Superior temporal gyrus (tissue), 1 donor: Measurements from ENCODE around the gene MAF.

ENCODE experiments used
- DNase-seq: peaks from one replicate; pipeline ENCODE4 v3.0.0-alpha.2; 2016; ENCODE audit errors: extremely low spot score

The MAF gene

DNA sequence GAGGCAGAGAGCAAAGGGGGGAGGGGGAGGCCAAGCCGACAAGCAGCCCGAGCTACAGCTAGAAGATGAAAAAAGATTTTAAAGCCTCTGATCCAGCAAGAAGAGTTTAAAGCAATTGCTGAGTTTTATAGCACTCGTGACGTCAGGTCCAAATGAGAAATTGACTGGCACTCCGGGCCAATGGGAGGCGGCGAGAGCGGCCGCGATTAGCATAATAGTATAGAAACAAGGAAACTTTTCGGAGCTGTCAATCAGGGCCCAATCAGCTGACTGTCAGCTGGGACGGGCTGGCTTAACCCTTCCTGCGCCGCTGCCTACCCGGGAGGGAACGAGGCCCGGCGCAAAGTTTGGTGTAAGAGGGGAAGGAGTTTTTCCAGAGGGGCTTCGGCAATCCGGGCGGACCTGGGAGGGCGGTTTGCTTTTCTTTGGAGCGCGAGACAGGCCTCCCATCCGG, at the start of gene MAF:
TSS of gene MAF (minus strand) at position 100 of the 454 bp plus-strand sequence. CDS start 835 bp downstream, outside the sequence.
- peak; percentile 90 for DNase-seq

DNA sequence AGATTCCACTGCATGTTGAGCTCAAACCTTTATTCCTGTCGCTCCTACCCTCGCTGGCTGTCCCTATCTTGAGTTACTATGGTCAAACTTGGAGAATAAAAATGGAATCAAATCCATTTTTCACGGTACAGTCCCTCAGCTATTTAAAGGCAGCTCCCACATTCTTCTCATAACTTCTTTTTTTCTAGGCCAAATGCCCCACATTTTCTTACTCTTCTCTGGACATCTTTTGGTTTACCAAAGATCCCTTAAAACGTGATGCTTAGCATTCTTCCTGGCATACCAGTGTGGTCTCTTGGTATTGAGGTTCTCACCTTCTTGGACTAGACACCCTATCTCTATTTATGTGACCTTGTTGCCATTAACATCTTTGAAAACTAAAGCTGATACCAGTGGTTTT, 48.3 kb upstream of the MAF start:
- no peak for DNase-seq

DNA sequence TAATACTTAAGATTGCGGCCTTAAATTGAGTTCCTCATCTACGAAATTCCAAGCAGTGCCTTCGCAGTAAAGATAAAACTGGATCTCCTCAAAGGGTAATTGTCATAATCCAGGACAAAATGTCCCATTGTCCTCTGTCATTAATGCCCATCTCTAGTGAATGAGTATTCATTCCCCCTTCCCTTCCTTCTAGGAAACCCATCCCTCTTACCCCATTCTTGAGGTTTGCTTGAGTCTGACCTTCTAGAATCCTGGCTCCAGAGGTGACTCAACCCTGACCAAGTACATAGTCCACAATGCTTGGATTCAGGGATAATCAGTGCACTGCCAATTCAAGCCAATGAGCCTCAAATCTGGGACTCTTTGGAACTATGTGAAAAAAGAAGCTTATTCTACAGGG, 47.0 kb upstream of the MAF start:
- no peak for DNase-seq

DNA sequence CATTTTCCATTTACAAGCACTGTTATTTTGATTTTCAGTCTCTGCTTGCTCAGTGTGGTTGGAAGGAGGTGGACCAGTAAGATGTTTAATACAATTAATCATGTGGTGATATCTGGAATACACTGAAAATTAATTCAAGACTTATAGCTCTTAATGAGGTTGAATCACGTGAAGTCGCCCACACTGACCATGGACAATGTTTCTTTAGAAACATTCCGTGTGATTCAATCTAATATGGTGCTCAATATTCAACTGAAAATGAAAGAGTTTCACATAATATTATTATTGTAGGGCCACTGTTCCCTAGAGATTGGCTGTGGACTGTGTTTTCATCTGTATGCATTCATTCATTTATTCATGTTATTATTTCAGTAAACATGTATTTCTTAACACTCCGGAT, 45.2 kb upstream of the MAF start:
- no peak for DNase-seq

DNA sequence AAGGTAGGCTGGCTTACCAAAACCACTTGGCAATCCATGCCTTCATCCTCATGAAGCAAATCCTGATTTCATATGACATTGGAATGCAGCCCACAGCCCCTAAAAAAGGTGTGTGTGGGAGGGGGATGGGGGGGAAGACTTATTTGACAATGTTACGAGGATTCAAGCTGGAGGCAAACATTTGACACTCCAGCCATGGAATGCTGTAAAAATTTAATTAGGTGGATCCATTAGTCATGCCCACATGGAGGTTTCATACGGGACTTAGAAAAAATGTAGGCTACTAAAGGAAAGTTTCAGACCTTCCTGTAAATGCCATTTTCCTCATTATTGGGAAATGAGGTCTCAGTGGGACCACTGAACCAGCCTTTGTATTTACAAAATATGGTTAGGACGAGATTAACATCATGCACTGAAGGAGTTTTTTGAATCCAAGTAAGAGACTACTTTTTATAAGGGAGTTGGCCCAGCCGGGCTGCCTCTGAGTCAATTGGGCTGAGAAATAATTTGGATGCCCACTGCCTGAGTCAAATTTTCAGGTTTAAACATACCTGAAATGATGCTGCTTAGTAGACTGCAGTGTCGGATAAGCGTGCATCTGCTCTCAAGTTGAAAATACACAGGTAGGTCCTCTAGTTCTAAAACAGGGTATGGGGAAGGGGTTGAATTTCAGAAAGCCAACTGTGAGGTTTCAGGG, 44.6 kb upstream of the MAF start:
- no peak for DNase-seq

DNA sequence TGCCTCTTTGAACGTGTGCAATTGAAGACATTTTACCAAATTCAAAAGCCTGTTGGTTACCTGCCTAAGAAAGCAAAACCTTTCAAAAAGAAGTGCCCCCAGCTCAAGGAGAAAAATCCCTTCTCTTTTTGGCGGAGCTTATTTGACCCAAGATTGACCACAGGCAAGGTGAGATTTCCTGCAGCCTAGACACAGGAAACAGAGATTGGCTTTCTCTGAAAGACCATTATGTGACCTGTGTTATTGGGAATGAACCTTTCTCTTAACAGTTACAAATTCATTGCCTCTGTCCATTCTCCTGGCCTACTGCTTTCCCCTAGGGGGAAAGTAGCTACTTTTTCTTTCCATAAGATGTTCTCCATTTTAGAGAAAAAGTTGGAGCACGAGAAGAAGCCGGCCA, 42.1 kb upstream of the MAF start:
- DNase-seq = no peak

DNA sequence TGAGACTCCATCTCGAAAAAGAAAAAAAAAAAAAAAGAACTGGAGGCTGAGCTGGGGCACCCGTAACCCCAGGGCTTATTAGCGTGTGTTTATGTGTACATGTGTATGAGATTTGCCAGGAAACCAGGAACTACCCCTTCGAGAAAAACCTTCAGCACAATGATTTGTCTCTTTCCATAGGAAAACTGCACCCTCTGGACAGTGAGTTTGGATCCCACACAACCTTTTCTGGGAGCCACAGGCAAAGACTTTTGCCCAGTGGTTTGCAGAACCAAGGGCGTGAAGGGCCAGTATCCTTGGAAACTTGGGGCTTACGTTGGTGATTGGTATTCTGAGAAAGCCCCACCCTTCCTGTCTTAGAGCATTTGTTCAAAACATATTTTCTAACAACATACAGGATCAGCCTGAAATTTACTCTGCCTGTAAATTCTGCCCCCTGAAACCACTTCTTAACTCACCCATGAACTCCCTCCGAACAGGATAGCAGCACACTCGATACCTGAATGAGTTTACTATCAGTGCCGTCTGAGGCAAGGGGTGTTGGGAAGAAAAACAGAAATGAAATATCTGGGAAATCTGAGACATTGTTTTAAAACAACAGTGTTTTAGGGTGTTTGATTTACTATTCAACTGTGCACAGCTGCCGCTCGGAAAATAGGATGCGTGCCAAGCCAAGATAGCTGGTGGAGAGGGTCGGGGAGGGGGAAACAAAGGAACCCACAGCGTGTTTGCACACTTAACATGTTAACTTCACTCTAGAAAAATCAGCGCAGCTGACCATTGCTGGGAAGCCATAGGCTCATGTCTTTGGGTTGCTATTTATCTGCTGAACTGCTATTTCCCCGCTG, 40.2 kb upstream of the MAF start:
- DNase-seq = no peak

DNA sequence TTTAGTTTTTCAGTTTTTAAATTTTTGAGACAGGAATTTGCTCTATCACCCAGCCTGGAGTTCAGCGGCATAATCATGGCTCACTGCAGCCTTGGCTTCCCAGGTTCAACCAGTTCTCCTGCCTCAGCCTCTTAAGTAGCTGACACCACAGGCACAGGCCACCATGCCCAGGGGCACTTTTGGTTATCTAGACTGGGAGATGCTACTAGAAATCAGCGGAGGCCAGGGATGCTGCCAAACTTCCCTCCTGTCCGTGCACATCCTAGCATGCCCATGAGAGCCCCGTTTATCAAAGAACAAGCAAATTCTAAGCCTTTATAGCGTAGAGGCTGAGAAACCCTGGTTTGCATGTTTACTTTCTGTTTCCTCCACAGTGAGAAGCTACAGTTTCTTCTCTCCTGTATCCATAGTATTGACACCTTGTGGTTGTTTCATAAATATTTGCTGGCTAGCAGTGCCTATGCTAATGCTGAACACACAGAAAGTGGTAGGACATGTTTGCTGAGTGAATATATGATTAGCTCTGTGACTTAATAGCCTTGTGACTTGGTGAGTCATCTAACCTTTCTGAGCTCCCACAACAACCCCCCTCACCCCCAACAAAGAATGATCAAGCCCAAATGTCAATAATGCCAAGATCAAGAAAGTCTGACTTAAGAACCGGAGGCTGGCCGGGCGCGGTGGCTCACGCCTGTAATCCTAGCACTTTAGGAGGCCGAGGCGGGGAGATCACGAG, 39.2 kb upstream of the MAF start:
- no peak for DNase-seq

DNA sequence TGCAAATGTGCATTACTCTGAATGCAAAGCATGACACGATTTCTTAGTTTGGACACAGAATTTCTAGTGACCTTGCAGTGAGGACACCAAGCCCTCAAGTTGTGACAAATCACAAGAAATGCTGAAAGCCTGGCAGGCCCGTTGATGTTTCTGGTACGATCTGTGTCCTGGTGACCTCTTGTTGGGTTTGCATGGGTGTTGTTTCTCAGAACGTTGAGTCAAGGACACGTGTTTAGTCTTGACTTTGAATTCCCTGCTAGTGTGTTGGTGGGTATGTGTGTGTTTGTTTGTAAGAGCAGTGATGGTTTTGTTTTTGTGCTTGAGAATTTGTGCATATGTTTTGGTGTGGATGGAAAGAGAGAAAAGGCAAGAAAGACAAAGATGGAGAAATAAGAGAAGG, 37.8 kb upstream of the MAF start:
- no peak for DNase-seq

DNA sequence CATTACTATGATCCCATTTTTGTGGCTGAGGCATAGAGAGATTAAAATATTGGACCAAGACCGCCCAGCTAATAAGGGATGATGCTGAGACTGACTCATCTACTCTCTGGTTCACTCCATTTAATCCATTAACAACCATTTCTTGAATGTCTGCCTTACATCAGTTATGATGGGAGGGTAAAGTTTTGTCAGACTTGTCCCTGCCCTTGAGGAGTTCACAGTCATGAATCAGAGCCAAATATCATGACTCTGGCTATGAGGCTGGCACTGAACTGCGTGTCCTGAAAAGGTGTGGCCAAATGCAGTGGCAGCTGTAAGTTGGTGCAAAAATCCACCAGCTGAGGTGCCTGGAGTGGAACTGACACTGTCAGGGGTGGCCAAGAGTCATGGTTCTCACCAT, 35.0 kb upstream of the MAF start:
- DNase-seq = no peak

DNA sequence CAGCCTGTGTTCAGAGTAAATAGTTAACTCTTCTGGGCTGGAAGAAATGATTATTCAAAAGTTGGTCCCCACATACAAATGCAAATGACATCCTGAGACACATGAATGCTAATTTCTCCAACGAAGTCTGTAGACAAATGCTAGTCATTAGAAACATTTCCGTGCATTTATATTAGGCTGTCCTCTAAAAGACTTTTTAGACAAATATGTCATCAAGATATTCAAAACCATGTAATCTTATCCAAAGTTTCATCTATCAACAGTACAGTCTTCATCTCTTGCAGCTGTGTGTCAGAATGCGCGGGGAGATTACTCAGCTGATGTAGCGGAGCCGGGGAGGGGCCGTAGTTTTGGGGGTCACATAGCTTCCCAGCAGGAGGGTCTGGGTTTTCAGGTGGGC, 33.8 kb upstream of the MAF start:
- DNase-seq = no peak

DNA sequence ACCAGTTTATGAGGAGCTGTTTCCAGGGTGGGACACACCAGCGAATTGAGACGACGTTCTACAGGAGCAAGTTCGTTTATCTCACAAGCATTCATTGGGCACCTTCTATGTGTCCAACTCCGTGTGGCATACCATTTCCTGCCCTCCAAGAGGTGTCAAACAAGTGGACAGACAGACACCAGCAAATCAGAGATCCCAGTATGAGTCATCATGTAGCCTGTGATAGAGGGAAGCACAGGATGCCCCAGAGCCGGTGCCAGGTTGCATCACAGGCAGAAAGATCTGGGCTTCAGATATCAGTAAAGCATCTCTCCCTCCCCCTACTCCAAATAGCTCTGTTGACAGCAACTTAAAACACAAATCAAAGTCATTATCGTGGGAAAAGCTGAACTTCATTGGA, 31.8 kb upstream of the MAF start:
- DNase-seq = no peak

DNA sequence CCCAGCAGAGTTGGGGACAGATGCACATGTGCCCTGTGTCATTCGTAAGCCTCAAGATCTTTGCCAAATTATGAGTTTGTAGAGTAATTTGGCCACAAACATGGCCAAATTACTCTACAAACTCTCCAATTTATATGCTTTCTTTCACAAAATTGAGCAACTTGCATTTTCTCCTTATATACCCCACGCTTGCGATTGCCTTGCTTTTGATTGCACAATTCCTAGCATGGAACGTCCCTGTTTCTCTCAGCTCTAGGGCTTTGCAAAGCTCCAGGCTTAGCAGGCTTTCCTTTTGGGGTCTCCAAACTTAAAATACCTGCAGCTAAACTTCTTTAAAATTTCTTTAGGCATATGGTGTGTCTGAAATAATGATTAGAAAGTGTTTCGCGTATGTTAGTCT, 28.5 kb upstream of the MAF start:
- no peak for DNase-seq

DNA sequence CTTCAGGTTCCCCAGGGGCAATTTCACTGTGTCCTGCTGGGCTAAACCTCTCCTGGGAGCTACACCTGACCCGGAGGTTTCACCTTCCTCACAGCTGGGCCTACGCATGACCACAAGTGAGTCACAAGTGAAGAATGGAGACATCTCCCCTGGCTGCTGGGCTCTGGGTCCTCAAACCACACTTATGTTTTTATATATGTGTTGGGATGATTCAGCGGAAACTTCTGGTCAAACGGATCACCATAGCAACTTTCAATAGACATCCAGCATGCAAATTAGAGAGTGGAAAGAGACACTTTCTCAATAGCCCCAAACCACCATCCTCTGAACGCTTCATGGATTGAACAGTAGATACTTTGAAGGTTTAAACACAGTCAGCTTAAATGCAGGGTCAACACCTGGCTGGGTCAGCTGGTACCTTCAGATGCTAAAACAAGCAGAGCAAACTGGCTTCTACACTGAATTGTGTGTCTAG, 28.0 kb upstream of the MAF start:
- no peak for DNase-seq

DNA sequence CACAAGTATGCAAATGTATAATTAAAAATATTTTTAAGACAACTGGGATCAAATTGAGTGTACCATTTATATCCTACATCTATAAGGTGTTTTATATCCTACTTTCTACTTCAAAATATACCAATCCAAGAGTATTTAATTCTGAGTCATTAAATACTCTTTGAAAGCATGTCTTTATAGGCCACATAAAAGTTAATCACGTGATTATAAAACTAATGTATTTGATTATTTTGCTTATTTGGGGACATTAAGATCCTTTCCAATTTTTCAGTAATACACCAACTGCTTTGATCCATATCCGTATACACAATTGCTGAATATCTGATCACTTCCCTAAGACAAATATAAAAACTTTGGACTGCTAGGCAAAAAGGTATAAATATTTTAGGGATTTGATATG, 26.6 kb upstream of the MAF start:
- DNase-seq = no peak

DNA sequence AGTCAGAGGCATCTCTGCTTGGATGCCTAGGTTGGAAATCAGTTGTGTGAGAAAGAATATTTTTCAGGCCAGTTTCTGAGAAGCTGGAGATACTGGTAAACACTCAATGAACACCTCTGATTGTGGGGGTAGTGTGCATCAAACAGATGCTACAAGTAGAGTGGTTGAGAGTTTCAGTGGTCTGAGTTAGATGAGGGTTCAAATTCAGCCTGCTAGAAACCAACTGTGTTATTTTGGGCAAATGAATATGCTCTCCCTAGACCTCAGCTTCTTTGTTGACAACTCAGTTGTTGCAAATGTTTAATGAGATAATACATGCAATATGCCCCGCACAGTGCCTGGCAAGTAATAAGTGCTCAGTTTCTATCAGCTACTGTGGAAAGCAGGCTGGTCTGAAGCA, 25.2 kb upstream of the MAF start:
- DNase-seq = no peak

DNA sequence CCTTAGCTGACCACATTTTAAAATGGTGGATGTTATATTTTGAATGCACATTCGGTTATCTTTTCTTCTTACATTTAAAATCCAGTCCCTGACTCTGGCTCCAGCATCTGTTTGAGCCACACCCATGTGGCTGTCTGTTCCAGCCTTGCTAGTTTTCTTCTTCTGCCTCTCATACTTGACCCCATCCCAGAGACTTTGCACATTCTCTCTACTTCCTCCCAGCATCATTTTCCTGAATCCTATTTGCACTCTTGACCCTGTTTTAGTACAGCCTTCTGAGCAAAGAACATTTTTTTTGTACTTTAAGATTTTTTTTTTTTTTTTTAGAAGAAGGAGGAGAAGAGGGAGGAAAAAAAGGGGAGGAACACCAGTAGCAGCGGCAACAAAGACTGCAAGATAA, 23.3 kb upstream of the MAF start:
- DNase-seq = no peak

DNA sequence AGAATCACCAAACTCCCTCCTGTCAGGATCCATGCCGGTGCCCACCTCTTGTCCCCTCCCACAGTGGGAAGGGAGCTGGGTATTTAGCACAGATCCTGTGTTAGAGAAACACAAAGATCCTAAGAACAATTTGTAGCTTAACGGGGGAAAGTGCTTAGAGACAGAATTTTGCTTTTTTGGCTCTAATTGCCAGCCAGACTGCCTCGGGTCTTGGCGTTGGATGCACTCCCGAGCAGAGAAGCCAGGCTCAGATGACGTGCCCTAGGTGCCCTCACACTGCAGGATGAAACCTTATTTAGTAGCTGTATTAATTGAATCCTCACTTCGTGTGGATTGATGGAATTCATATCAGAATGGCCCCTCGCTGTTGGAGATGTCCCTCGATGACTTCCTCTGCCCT, 22.5 kb upstream of the MAF start:
- no peak for DNase-seq

DNA sequence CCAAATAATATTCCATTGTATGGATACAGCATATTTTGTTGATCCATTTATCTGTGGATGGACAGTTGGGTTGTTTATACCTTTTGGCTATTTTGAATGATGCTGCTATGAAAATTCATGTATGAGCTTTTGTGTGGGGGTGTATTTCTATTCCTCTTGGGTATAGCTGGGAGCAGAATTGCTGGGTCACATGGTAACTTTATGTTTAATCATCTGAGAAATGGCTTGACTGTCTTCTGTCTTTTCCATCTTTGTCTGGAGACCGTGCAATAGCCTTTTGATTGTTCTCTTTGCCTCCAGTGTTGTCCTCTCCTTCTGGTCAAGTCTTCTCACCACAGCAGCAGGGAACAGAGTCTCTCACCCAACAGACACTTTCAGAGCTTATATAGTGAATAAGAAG, 20.5 kb upstream of the MAF start:
- DNase-seq = no peak

DNA sequence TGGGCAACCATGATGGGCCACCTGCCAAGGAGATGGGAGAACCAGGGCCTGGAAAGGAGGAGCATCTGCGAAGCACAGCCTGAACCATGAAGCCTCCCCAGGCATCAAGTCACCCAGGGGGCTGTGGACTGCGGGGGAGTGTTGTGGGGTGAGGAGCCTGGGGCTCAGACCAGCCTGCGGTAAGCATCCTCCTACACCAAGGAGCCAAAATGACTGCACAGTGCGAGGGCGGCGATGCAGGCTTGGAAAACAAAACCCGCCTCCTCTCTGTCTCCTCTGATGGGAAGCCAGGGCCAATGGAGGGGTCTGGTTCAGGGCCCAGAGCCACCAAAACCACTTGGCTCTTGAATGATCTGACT, 18.1 kb upstream of the MAF start:
- no peak for DNase-seq

DNA sequence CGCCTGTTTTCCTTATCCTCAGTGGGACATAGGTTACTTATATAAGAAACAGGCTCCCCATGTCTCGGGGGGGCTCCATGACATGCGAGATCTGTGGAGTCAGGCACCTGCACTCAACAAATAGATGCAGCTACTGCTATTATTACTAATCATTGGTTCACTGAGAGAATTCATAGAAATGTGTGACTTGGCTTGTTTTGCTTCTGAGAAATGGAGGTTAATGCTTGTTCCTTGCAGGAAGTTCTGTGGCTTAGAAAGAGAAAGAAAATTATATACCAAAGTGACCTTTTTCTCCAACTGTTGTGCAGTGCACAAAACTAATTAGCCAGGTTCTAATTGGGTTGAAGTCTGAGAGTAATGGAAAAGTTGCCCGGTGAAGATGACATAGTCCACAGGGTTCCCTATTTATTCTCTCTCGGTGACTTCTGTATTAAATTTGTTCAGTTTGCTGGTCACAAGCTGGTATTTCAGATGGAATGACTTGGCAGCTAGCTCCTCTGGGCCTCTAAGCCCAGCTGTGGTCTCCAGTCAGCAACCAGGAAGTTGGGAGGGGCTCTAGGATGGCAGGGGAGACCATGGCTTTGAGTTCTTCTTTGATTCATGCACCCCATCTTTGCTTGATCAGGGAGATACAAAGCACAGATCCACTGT, 17.6 kb upstream of the MAF start:
- DNase-seq = no peak

DNA sequence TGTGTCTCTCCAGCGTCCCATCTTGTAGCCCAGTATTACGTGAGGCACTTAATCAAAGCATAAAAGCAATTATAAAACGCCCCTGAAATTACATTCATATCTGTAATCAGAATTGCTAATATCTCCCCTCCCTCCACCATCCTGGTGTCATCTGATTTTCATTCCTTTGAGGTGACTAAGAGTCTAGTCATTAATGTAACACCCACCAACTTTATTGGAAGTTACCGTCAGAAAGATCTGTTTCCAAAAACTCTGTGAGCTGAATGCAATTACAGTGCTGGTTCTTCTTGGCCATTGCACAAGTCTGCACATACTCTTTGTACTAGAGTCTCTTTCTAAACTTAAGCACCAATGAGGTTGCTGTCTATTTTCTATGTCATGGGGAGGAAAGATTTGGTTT, 12.5 kb upstream of the MAF start:
- DNase-seq = no peak
